Peyer's patch (tissue), 4 donors: Measurements from ENCODE around the gene IL12RB2.

Experiments
- POLR2A ChIP-seq, 2 donors: fragments of 450-650 bp; IDR thresholded peaks; one replicate each; pipeline ENCODE4 v1.5.1; 2017; ENCODE audit warnings: antibody characterized with exemption in 2 of 2, mild to moderate bottlenecking in 2 of 2, moderate library complexity in 2 of 2
- TF ChIP-seq, protein P1 (sequence below), 6 experiments: fragments of 450-650 bp in 4 of 6; fragments of 200-600 bp in 2 of 6; sonication (generic) in 1 of 6; IDR thresholded peaks; one replicate each; pipeline ENCODE4 v1.5.1; 2017 to 2019; ENCODE audit warnings: antibody characterized with exemption in 6 of 6, mild to moderate bottlenecking in 3 of 6, moderate library complexity in 1 of 6

DNA sequence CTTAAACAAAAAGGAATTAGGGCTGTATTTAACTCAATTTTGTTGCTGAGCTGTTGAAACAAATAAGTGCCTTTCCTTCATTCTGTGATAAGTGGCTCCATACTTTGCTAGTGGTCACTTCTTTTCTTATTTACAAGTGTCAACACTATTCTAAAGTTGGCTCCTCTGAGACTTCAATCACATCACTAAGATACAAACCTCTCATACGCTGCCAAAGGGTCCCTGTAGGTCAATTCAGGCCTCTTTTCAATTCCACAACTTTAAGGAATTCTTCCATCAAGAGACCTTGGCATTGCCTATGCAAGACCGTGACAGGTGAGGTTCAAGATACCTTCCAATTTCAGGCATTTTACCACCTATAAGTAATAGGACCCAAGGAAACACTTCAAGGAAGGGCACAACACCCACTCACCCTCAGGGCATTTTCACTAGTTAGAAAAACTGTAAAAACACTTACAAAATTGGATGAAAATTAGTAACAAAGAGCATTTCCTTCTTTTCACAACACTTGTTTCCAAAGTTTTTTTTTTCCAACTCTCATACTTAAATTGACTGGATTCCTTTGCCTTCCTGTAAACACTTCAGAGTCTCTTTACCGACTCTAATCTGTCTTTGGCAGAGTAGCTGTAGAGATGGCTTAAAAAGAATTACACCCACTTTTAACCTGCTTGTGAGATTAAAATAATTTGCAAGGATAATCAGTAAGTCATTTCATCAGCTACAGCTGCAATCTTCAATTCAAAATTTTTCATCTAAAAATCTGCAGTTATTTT lies 98.0 kb downstream of the IL12RB2 start:
- TF ChIP-seq, protein P1, sequence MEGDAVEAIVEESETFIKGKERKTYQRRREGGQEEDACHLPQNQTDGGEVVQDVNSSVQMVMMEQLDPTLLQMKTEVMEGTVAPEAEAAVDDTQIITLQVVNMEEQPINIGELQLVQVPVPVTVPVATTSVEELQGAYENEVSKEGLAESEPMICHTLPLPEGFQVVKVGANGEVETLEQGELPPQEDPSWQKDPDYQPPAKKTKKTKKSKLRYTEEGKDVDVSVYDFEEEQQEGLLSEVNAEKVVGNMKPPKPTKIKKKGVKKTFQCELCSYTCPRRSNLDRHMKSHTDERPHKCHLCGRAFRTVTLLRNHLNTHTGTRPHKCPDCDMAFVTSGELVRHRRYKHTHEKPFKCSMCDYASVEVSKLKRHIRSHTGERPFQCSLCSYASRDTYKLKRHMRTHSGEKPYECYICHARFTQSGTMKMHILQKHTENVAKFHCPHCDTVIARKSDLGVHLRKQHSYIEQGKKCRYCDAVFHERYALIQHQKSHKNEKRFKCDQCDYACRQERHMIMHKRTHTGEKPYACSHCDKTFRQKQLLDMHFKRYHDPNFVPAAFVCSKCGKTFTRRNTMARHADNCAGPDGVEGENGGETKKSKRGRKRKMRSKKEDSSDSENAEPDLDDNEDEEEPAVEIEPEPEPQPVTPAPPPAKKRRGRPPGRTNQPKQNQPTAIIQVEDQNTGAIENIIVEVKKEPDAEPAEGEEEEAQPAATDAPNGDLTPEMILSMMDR (IDR thresholded peaks at IDR 0.05) = no peak
- no peak for TF ChIP-seq POLR2A (IDR thresholded peaks at IDR 0.05)
